Brain microvascular endothelial cell (primary cell): ENCODE results near the gene FLT1.

Experiments
- DNase-seq: peaks from one replicate; pipeline ENCODE4 v3.0.0-alpha.2; 2020
- H3K27ac ChIP-seq: fragments of 250-450 bp; sonication (Bioruptor Pico); 2 replicates; pipeline ENCODE4 v1.5.1; 2020; ENCODE audit warnings: mild to moderate bottlenecking, moderate library complexity
- H3K27me3 ChIP-seq: fragments of 250-450 bp; sonication (Bioruptor Pico); replicated peaks from 2 replicates; pipeline ENCODE4 v1.5.1; 2020; ENCODE audit warnings: mild to moderate bottlenecking
- H3K36me3 ChIP-seq: fragments of 250-450 bp; sonication (Bioruptor Pico); replicated peaks from 2 replicates; pipeline ENCODE4 v1.5.1; 2020; ENCODE audit warnings: mild to moderate bottlenecking
- H3K4me3 ChIP-seq: 2 replicates; pipeline ENCODE4 v1.5.1; 2011; ENCODE audit warnings: low read depth, mild to moderate bottlenecking, control low read depth, low read length, moderate library complexity
- in situ Hi-C: cut with HindIII; loops from 2 replicates; pipeline ENCODE4 v1.10.0; 2017; ENCODE audit warnings: low sequenced_read_pairs, low pct_ligation_motif_present
- TF ChIP-seq, protein P1 (sequence below): IDR thresholded peaks from 2 replicates; pipeline ENCODE4 v1.5.1; 2011; ENCODE audit warnings: low read depth, mild to moderate bottlenecking, moderate library complexity, low read length, control low read depth, inconsistent platforms; ENCODE audit errors: missing control alignments

FLT1 gene

DNA sequence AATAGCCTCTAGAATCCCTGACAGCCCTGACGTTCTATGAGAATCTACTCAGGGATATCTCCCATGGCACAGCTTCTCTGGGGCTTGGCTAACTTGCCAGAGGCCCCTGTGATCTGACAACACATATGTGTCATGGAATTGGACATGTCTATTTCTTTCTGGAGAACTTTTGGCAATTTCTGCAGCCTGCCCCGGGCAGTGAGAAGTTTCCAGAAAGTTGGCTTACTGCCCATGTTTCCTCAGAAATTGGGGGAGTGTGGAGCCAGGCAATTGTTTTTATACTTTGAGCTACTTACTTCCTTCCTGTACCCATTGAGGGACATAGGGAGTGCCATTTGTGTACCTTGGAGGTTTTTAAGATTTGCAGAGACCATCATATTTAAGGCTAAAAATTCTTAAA, 98.9 kb downstream of the FLT1 start:
- H3K36me3 ChIP-seq = no peaks in the 10 kb centered on the region
- DNase-seq = no peak
- TF ChIP-seq, protein P1, sequence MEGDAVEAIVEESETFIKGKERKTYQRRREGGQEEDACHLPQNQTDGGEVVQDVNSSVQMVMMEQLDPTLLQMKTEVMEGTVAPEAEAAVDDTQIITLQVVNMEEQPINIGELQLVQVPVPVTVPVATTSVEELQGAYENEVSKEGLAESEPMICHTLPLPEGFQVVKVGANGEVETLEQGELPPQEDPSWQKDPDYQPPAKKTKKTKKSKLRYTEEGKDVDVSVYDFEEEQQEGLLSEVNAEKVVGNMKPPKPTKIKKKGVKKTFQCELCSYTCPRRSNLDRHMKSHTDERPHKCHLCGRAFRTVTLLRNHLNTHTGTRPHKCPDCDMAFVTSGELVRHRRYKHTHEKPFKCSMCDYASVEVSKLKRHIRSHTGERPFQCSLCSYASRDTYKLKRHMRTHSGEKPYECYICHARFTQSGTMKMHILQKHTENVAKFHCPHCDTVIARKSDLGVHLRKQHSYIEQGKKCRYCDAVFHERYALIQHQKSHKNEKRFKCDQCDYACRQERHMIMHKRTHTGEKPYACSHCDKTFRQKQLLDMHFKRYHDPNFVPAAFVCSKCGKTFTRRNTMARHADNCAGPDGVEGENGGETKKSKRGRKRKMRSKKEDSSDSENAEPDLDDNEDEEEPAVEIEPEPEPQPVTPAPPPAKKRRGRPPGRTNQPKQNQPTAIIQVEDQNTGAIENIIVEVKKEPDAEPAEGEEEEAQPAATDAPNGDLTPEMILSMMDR = no peak
- H3K27ac ChIP-seq = no peak overlapping the region
- H3K27me3 ChIP-seq = no peaks in the 10 kb centered on the region
- H3K4me3 ChIP-seq = no peak overlapping the region
- in situ Hi-C loops = no loop called here

DNA sequence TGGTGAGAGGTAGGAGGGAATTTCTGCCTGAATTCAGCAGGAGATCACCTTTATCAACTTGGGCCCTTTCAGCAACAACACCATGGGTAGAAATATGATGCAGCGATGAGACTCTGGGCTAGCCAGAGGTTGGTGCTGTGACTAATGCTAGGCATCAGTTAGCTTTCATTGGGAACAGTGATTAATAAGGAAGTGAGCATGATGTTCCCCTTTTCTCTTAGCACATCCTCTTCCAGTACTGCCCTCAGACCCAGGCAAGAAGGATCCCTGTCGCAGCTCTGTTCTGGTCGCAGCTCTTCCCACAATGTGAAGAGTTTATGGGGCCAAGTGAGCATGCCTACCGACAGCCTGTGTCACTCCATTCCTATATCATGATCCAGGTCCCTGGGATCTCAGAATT, 100.5 kb downstream of the FLT1 start:
- H3K27me3 ChIP-seq = no peaks in the 10 kb centered on the region
- no peak overlapping the region for H3K27ac ChIP-seq
- TF ChIP-seq, protein P1 = no peak
- in situ Hi-C loops = no loop called here
- DNase-seq = peak; percentile 50
- H3K36me3 ChIP-seq = no peaks in the 10 kb centered on the region
- H3K4me3 ChIP-seq = no peak overlapping the region

DNA sequence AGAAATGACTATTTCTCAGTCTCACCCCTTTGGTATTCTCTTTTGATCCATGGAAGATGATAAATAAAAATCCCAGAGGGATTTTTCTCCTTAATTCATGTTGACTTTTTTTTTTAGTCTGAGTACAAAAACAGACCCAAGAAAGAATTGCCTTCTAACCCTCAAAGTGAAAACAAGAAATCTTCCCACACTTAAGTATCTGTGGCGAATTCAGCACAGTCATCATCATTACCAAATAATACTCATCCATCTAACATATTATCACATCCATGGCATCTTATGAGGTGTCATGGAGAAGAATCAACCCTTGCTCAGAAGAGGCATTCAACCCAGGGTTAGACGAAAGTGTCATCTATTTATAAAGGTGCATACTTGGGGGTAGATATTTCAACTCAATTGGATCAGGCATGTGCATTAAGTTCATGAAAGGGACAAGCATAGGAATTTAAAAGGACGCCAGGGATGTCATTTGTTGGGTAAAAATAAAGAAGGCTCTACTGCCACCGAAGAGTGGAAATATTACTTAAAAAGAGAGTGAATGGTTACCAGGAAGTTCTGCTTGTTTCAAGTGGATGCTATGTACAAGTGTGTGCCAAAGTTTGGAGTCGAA, 101.9 kb downstream of the FLT1 start:
- H3K27me3 ChIP-seq = no peaks in the 10 kb centered on the region
- no peak for DNase-seq
- in situ Hi-C loops = no loop called here
- no peak overlapping the region for H3K4me3 ChIP-seq
- H3K27ac ChIP-seq = no peak overlapping the region
- TF ChIP-seq, protein P1 = no peak
- no peaks in the 10 kb centered on the region for H3K36me3 ChIP-seq

DNA sequence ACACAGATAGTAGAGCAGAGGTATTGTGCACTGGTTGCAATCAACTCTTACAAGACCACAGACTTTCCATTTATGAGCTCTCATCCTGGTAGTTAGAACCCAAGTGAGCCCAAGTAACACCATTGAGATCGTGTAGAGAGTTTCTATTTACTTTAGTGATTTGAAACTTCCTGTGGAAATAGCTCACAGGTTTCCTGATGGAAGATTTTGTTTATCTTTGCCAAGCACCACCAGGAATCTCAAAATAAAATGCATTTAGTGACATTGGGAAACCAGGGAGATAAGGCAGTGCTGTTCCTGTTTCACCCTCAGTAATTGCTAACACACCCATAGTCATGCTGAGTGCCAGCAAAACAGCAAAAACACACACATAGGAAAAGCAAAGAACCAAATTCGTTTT, 102.5 kb downstream of the FLT1 start:
- in situ Hi-C loops = no loop called here
- no peaks in the 10 kb centered on the region for H3K36me3 ChIP-seq
- TF ChIP-seq, protein P1 = no peak
- no peak overlapping the region for H3K4me3 ChIP-seq
- H3K27me3 ChIP-seq = no peaks in the 10 kb centered on the region
- no peak for DNase-seq
- H3K27ac ChIP-seq = no peak overlapping the region

DNA sequence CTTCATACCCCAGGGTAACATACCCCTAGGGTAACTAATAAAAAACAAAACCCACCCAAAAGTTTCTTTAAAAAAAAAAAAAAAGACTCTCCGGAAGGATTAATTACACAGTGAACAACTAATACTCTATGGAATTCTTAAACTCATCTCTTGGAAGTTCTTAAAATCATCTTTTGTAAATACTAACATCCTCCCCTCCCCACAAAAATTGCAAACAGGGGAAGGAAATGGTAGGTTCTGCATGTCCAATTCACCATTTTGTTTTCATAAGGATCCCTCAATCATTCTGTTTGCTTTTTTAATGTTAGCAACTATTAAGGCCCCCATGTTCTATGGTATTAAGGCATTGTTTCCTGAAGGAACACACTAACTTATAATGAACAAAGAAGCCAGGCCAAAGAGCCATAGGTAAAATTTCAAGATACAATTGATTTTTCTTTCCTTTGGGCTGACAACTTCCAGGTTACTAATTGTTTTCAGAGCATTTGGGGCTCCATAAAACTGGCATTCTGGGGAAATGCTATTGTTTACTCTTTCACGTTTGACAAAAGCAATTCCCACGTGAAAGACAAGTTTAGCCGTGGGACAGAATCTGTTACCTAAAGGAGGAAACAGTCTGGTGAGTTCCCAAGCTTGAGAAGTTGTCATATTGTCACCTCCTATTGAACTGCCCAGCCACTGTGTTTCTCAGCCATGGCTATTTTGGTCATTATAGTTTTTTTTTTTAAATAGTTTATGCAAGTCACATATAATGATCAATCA, 107.0 kb downstream of the FLT1 start:
- H3K36me3 ChIP-seq = no peaks in the 10 kb centered on the region
- in situ Hi-C loops = no loop called here
- no peaks in the 10 kb centered on the region for H3K27me3 ChIP-seq
- DNase-seq = no peak
- TF ChIP-seq, protein P1 = no peak
- H3K27ac ChIP-seq = no peak overlapping the region
- H3K4me3 ChIP-seq = no peak overlapping the region
